DOHH2 (cell line): ENCODE data around the gene CMSS1.

ENCODE experiments used
- CTCF ChIP-seq: fragments of 200-600 bp; sonication (generic); IDR thresholded peaks from one replicate; pipeline ENCODE4 v1.5.1; 2014; ENCODE audit warnings: antibody characterized with exemption, mild to moderate bottlenecking, low read depth, low read length; ENCODE audit not compliant: poor library complexity, severe bottlenecking
- EZH2phosphoT487 ChIP-seq: fragments of 200-600 bp; sonication (generic); IDR thresholded peaks from 2 replicates; pipeline ENCODE4 v1.6.1; 2017; ENCODE audit warnings: borderline replicate concordance, mild to moderate bottlenecking, antibody characterized with exemption, low read length, moderate library complexity, mixed read lengths

GRCh38 chr3:99902091-99902490 is 84.4 kb downstream of the CMSS1 start:
- TF ChIP-seq CTCF (no peak), EZH2phosphoT487 (no peak)
